HCT116 (cell line): ENCODE data around the gene CYP26B1. TPM values are rescaled to one million over a fixed set of nuclear protein-coding genes. Genes with fewer than 3 reads are reported as not detected.

Experiments
- ATAC-seq: fragments of 200-7000 bp; cut with Tn5 transposase; 2 replicates; pipeline ENCODE4 v1.9.1; 2020; ENCODE audit warnings: mild to moderate bottlenecking, moderate library complexity
- BruUV-seq: library from RNA; stranded (reverse); fragments of 400-500 nt; replicated peaks from 2 replicates; lab custom pipeline; 2021; lab: Mats Ljungman, UMichigan
- CTCF ChIA-PET: fragments of 300-600 bp; sonication (Branson Sonifier 250); formaldehyde crosslinking; loops from one replicate; lab custom pipeline; 2021; ENCODE audit warnings: antibody characterized with exemption; lab: Charles Lee
- POLR2A ChIA-PET: fragments of 300-600, 350-600 bp; sonication (Branson Sonifier 250); formaldehyde crosslinking; loops from one replicate; lab custom pipeline; 2021; ENCODE audit warnings: antibody characterized with exemption; lab: Charles Lee
- RAD21 ChIA-PET, 2 experiments: fragments of 300-600 bp; sonication (Branson Sonifier 250); formaldehyde crosslinking; loops; one replicate each; lab custom pipeline; 2023; ENCODE audit warnings: low total read pairs in 2 of 2; ENCODE audit not compliant: uncharacterized antibody in 2 of 2, unreplicated experiment in 2 of 2, low non-redundant PET in 1 of 2; lab: Charles Lee
- DNase-seq: peaks from one replicate; pipeline ENCODE4 v3.0.0-alpha.2; 2010; ENCODE audit warnings: low read depth, low spot score
- H2AFZ ChIP-seq: fragments of 200-600 bp; shearing (Covaris generic), sonication (generic); 2 replicates; pipeline ENCODE4 v1.6.1; 2017; ENCODE audit warnings: low read depth, mixed run types, mixed read lengths, antibody characterized with exemption, low read length; ENCODE audit not compliant: poor library complexity, severe bottlenecking
- H3K27ac ChIP-seq: 2 replicates; pipeline ENCODE4 v1.5.1; 2012; ENCODE audit warnings: low read depth, low read length
- H3K27me3 ChIP-seq: fragments of 200-600 bp; sonication (generic); 2 replicates; pipeline ENCODE4 v1.6.1; 2016; ENCODE audit warnings: mixed run types, low read length, mixed read lengths; ENCODE audit not compliant: insufficient read depth
- H3K36me3 ChIP-seq, 2 experiments: fragments of 200-500 bp in 1 of 2; fragments of 200-600 bp in 1 of 2; sonication (Bioruptor generic) in 1 of 2; sonication (generic) in 1 of 2; 2 replicates each; pipeline versions ENCODE4 v1.5.1 to v1.6.1; 2014 to 2016; ENCODE audit warnings: low read length in 2 of 2, inconsistent platforms in 1 of 2, mixed read lengths in 1 of 2, mixed run types in 1 of 2; ENCODE audit not compliant: insufficient read depth in 2 of 2, control insufficient read depth in 1 of 2
- H3K4me1 ChIP-seq, 2 experiments: fragments of 200-600 bp in 1 of 2; sonication (generic) in 1 of 2; 2 replicates each; pipeline versions ENCODE4 v1.5.1 to v1.6.1; 2012 to 2017; ENCODE audit warnings: low read length in 2 of 2, inconsistent platforms in 1 of 2, mild to moderate bottlenecking in 1 of 2, mixed read lengths in 1 of 2, mixed run types in 1 of 2, moderate library complexity in 1 of 2; ENCODE audit not compliant: insufficient read depth in 2 of 2, control insufficient read depth in 1 of 2
- H3K4me2 ChIP-seq: fragments of 200-600 bp; sonication (generic); 2 replicates; pipeline ENCODE4 v1.6.1; 2017; ENCODE audit warnings: mixed run types, low read length, mixed read lengths
- H3K4me3 ChIP-seq, 2 experiments: fragments of 200-600 bp in 1 of 2; sonication (generic) in 1 of 2; replicated peaks in 1 of 2; 2 replicates each; pipeline ENCODE4 v1.5.1; 2011 to 2016; ENCODE audit warnings: low read length in 2 of 2, control low read depth in 1 of 2, low read depth in 1 of 2, mild to moderate bottlenecking in 1 of 2, mixed read lengths in 1 of 2, mixed run types in 1 of 2
- H3K79me2 ChIP-seq: fragments of 200-600 bp; sonication (generic); 2 replicates; pipeline ENCODE4 v1.6.1; 2017; ENCODE audit warnings: mild to moderate bottlenecking, mixed run types, low read length, moderate library complexity, mixed read lengths; ENCODE audit not compliant: insufficient read depth
- H3K9ac ChIP-seq: fragments of 200-600 bp; sonication (generic); 2 replicates; pipeline ENCODE4 v1.6.1; 2016; ENCODE audit warnings: low read length, mixed read lengths
- H3K9me2 ChIP-seq: fragments of 200-600 bp; sonication (generic), shearing (Covaris generic); 2 replicates; pipeline ENCODE4 v1.6.1; 2017; ENCODE audit warnings: mixed run types, mild to moderate bottlenecking, moderate library complexity; ENCODE audit not compliant: insufficient read depth
- H3K9me3 ChIP-seq, 2 experiments: fragments of 200-500 bp in 1 of 2; fragments of 200-600 bp in 1 of 2; sonication (Bioruptor generic) in 1 of 2; sonication (generic) in 1 of 2; 2 replicates each; pipeline ENCODE4 v1.6.1; 2014 to 2017; ENCODE audit warnings: low read length in 2 of 2, mixed read lengths in 2 of 2, inconsistent platforms in 1 of 2, low read depth in 1 of 2, mild to moderate bottlenecking in 1 of 2, mixed run types in 1 of 2, moderate library complexity in 1 of 2; ENCODE audit not compliant: control insufficient read depth in 1 of 2, insufficient read depth in 1 of 2
- H4K20me1 ChIP-seq: fragments of 200-600 bp; sonication (generic), shearing (Covaris generic); 2 replicates; pipeline ENCODE4 v1.6.1; 2017; ENCODE audit warnings: mixed run types, mild to moderate bottlenecking, moderate library complexity; ENCODE audit not compliant: insufficient read depth
- ATF3 ChIP-seq: IDR thresholded peaks from 2 replicates; pipeline ENCODE4 v1.6.1; 2012
- CEBPB ChIP-seq: IDR thresholded peaks from 2 replicates; pipeline ENCODE4 v1.6.1; 2012; ENCODE audit warnings: low read depth
- CTCF ChIP-seq, 3 experiments: fragments of 200-600 bp in 1 of 3; sonication (generic) in 1 of 3; IDR thresholded peaks in 2 of 3; conservative IDR thresholded peaks in 1 of 3; 2 replicates each; pipeline ENCODE4 v1.5.1; 2012 to 2017; ENCODE audit warnings: low read depth in 2 of 3, low read length in 2 of 3, antibody characterized with exemption in 1 of 3, borderline replicate concordance in 1 of 3, control low read depth in 1 of 3, mild to moderate bottlenecking in 1 of 3, mixed read lengths in 1 of 3, mixed run types in 1 of 3, moderate library complexity in 1 of 3; ENCODE audit not compliant: insufficient read depth in 1 of 3
- JUND ChIP-seq: IDR thresholded peaks from 2 replicates; pipeline ENCODE4 v1.6.1; 2012
- POLR2A ChIP-seq: IDR thresholded peaks from 2 replicates; pipeline ENCODE4 v1.7.0; 2011; ENCODE audit warnings: borderline replicate concordance; ENCODE audit not compliant: insufficient read depth, insufficient read length; ENCODE audit errors: extremely low read depth
- REST ChIP-seq: IDR thresholded peaks from 2 replicates; pipeline ENCODE4 v1.6.1; 2012; ENCODE audit warnings: low read depth
- SP1 ChIP-seq: IDR thresholded peaks from 2 replicates; pipeline ENCODE4 v1.6.1; 2012; ENCODE audit warnings: low read depth
- SRF ChIP-seq: IDR thresholded peaks from 2 replicates; pipeline ENCODE4 v1.6.1; 2012; ENCODE audit warnings: low read depth
- YY1 ChIP-seq: IDR thresholded peaks from 2 replicates; pipeline ENCODE4 v1.6.1; 2011; ENCODE audit warnings: low read length, low read depth, moderate library complexity, mild to moderate bottlenecking; ENCODE audit not compliant: insufficient replicate concordance; ENCODE audit errors: extremely low read depth
- ZBTB33 ChIP-seq: IDR thresholded peaks from 2 replicates; pipeline ENCODE4 v1.6.1; 2011; ENCODE audit warnings: mild to moderate bottlenecking, low read length, moderate library complexity; ENCODE audit not compliant: insufficient replicate concordance; ENCODE audit errors: extremely low read depth
- ZFX ChIP-seq: fragments of 450-650 bp; IDR thresholded peaks from 2 replicates; pipeline ENCODE4 v1.6.1; 2017
- intact Hi-C: fragments of 100-400 bp; cut with micrococcal nuclease; formaldehyde crosslinking; loops from 2 replicates; pipeline ENCODE4 v1.10.0; 2022
- total RNA-seq: library from RNA; stranded (reverse); gene quantifications from one replicate; pipeline ENCODE4 v1.2.1, GENCODE V29; 2021; ENCODE audit not compliant: unreplicated experiment

The CYP26B1 gene
- total RNA-seq, 1 experiment from 2014 or later, result 21.1 TPM

GRCh38 chr2:72128843-72129227 is 18.8 kb downstream of the CYP26B1 start:
- RAD21 ChIA-PET, result no interaction called here
- no peak for DNase-seq
- BruUV-seq, result no TSS peak

More at GRCh38 chr2:72128843-72129227, 18.8 kb downstream of the CYP26B1 start:
- no peaks in the 10 kb centered on the region for H3K4me1 ChIP-seq
- TF ChIP-seq SP1 (no peak), JUND (no peak), YY1 (no peak), CTCF (IDR thresholded peaks at IDR 0.05 in 2 of 3, conservative IDR thresholded peaks at IDR 0.05 in 1 of 3; ENCODE audit: borderline replicate concordance in 1 of 3, insufficient read depth in 1 of 3, low read depth in 2 of 3, low read length in 2 of 3) (no peak), ZFX (no peak), REST (no peak), ZBTB33 (no peak), CEBPB (no peak), SRF (no peak), POLR2A (no peak), ATF3 (no peak)
- no peaks in the 10 kb centered on the region for H4K20me1 ChIP-seq
- ChIA-PET CTCF (no interaction called here), POLR2A (no interaction called here)
- no peak overlapping the region for H3K4me3 ChIP-seq
- no peak overlapping the region for H3K4me2 ChIP-seq
- H3K27ac ChIP-seq, result no peak overlapping the region
- no peaks in the 10 kb centered on the region for H3K9me2 ChIP-seq
- intact Hi-C loops, result no loop called here
- H3K27me3 ChIP-seq, result no peaks in the 10 kb centered on the region
- no peak overlapping the region for H3K9ac ChIP-seq
- H3K79me2 ChIP-seq, result no peaks in the 10 kb centered on the region
- no peak overlapping the region for H2AFZ ChIP-seq
- no peak for ATAC-seq
- no peaks in the 10 kb centered on the region for H3K36me3 ChIP-seq
- H3K9me3 ChIP-seq, result no peaks in the 10 kb centered on the region
